Trophoblast cell (in vitro differentiated cells and primary cell): ENCODE results near the gene RNF175.

Experiments used
- DNase-seq, 2 donors: peaks; one replicate each; pipeline ENCODE4 v3.0.0-alpha.2; 2016
- H2AFZ ChIP-seq: 2 replicates; pipeline ENCODE4 v1.6.1; 2013; ENCODE audit warnings: low read length, moderate library complexity, mild to moderate bottlenecking; ENCODE audit not compliant: insufficient read depth, poor library complexity
- H2AK5ac ChIP-seq: 2 replicates; pipeline ENCODE4 v1.6.1; 2013; ENCODE audit warnings: mild to moderate bottlenecking, low read length
- H2BK120ac ChIP-seq: 2 replicates; pipeline ENCODE4 v1.6.1; 2013; ENCODE audit warnings: low read length, mild to moderate bottlenecking, moderate library complexity; ENCODE audit not compliant: insufficient read depth, poor library complexity
- H2BK12ac ChIP-seq: 2 replicates; pipeline ENCODE4 v1.6.1; 2013; ENCODE audit warnings: mild to moderate bottlenecking, low read length, moderate library complexity
- H2BK5ac ChIP-seq: 2 replicates; pipeline ENCODE4 v1.6.1; 2013; ENCODE audit warnings: low read length, low read depth, moderate library complexity, mild to moderate bottlenecking; ENCODE audit not compliant: poor library complexity
- H3K14ac ChIP-seq: 2 replicates; pipeline ENCODE4 v1.6.1; 2013; ENCODE audit warnings: mild to moderate bottlenecking, low read length
- H3K18ac ChIP-seq: 2 replicates; pipeline ENCODE4 v1.6.1; 2013; ENCODE audit warnings: mild to moderate bottlenecking, low read length
- H3K23ac ChIP-seq: 2 replicates; pipeline ENCODE4 v1.6.1; 2013; ENCODE audit warnings: low read length
- H3K27ac ChIP-seq: 2 replicates; pipeline ENCODE4 v1.5.1; 2013; ENCODE audit warnings: low read depth, mild to moderate bottlenecking, inconsistent platforms, low read length, moderate library complexity
- H3K27me3 ChIP-seq: 2 replicates; pipeline ENCODE4 v1.6.1; 2013; ENCODE audit warnings: inconsistent platforms, mild to moderate bottlenecking, low read length, moderate library complexity; ENCODE audit not compliant: insufficient read depth
- H3K36me3 ChIP-seq, 2 experiments: 1 replicate in 1 of 2; 2 replicates in 1 of 2; pipeline ENCODE4 v1.6.1; 2013; ENCODE audit warnings: low read length in 2 of 2, mild to moderate bottlenecking in 2 of 2, moderate library complexity in 1 of 2; ENCODE audit not compliant: insufficient read depth in 2 of 2, control insufficient read depth in 1 of 2
- H3K4ac ChIP-seq: 2 replicates; pipeline ENCODE4 v1.6.1; 2013; ENCODE audit warnings: low read depth, mild to moderate bottlenecking, low read length, moderate library complexity
- H3K4me1 ChIP-seq, 2 experiments: 1 replicate in 1 of 2; 2 replicates in 1 of 2; pipeline ENCODE4 v1.6.1; 2013; ENCODE audit warnings: low read length in 2 of 2, mild to moderate bottlenecking in 2 of 2, moderate library complexity in 1 of 2; ENCODE audit not compliant: insufficient read depth in 2 of 2, control insufficient read depth in 1 of 2
- H3K4me2 ChIP-seq: 2 replicates; pipeline ENCODE4 v1.6.1; 2013; ENCODE audit warnings: inconsistent platforms, mild to moderate bottlenecking, low read length, moderate library complexity
- H3K4me3 ChIP-seq: 2 replicates; pipeline ENCODE4 v1.5.1; 2013; ENCODE audit warnings: mild to moderate bottlenecking, low read depth, low read length, inconsistent platforms
- H3K79me1 ChIP-seq: one replicate; pipeline ENCODE4 v1.6.1; 2013; ENCODE audit warnings: low read length
- H3K79me2 ChIP-seq: 2 replicates; pipeline ENCODE4 v1.6.1; 2013; ENCODE audit warnings: low read length, mild to moderate bottlenecking; ENCODE audit not compliant: control insufficient read depth, insufficient read depth, poor library complexity
- H3K9ac ChIP-seq: 2 replicates; pipeline ENCODE4 v1.6.1; 2013; ENCODE audit warnings: mild to moderate bottlenecking, low read length
- H3K9me3 ChIP-seq: 2 replicates; pipeline ENCODE4 v1.6.1; 2013; ENCODE audit warnings: low read depth, mild to moderate bottlenecking, control low read depth, inconsistent platforms, low read length; ENCODE audit not compliant: insufficient read depth
- H4K12ac ChIP-seq: 2 replicates; pipeline ENCODE4 v1.6.1; 2013; ENCODE audit warnings: low read depth, mild to moderate bottlenecking, low read length, moderate library complexity
- H4K8ac ChIP-seq: 2 replicates; pipeline ENCODE4 v1.6.1; 2013; ENCODE audit warnings: low read depth, mild to moderate bottlenecking, low read length, moderate library complexity
- H4K91ac ChIP-seq: one replicate; pipeline ENCODE4 v1.6.1; 2013; ENCODE audit warnings: low read depth, mild to moderate bottlenecking, low read length, moderate library complexity
- WGBS: extraction: QIAGEN DNeasy Blood & Tissue Kit; methylation state at CpG from one replicate; pipeline ENCODE4 v1.1.7; 2013; ENCODE audit warnings: missing lambda C conversion rate; ENCODE audit not compliant: insufficient read length, insufficient coverage; ENCODE audit errors: extremely low coverage; 5-methylcytosine and 5-hydroxymethylcytosine counted together

The RNF175 gene

DNA sequence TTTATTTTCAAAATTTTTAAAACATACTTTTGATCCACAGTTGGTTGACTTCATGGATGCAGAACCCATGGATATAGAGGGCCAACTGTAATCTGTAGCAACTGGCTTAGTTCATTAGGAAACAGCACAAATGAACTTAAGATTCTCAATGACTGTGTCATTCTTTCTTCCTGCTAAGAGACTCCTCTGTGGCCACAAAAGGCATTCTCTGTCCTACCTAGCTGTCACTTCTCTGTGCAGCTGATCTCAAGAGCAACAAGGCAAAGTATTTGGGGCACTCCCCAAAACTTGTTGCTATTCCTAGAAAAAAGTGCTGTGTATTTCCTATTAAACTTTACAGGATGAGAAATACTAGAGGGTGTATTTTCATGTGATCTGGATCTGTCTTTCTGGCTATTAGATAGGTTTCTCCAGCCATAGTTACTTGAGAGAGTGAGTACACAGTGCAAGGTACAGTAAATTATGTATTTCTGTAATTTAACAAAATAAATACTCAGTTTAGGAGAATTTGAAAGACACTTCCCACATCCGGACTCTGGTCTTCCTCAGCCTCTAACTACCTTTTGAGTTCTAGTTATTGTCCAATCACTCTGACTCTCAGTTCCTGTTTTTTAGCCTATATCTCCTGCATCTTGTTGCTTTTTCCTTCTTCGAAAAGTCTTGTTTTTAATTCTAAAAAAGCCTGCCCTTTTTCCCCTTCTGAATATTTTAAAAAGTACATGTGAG is 53.9 kb downstream of the RNF175 start:
- no peak overlapping the region for H2BK12ac ChIP-seq
- no peak overlapping the region for H2BK5ac ChIP-seq
- H3K9me3 ChIP-seq: no peaks in the 10 kb centered on the region
- no CpG with 5 or more reads among the region's 2 CpGs for WGBS
- no peak overlapping the region for H2AK5ac ChIP-seq
- H3K9ac ChIP-seq: no peak overlapping the region
- DNase-seq: no peak
- H3K79me2 ChIP-seq: no peaks in the 10 kb centered on the region
- no peak overlapping the region for H2BK120ac ChIP-seq
- no peak overlapping the region for H4K91ac ChIP-seq
- no peak overlapping the region for H3K18ac ChIP-seq
- H3K4ac ChIP-seq: no peak overlapping the region
- H2AFZ ChIP-seq: no peak overlapping the region
- no peak overlapping the region for H3K23ac ChIP-seq
- H3K27me3 ChIP-seq: no peaks in the 10 kb centered on the region
- no peak overlapping the region for H3K27ac ChIP-seq
- no peak overlapping the region for H4K12ac ChIP-seq
- H3K4me2 ChIP-seq: no peak overlapping the region
- H3K4me3 ChIP-seq: no peak overlapping the region
- H3K4me1 ChIP-seq: no peaks in the 10 kb centered on the region
- no peak overlapping the region for H3K14ac ChIP-seq
- H4K8ac ChIP-seq: no peak overlapping the region
- no peaks in the 10 kb centered on the region for H3K79me1 ChIP-seq
- H3K36me3 ChIP-seq: no peaks in the 10 kb centered on the region

GRCh38 chr4:153704522-153704921 is 55.3 kb downstream of the RNF175 start:
- Histone ChIP-seq H2AK5ac (no peak overlapping the region), H3K23ac (no peak overlapping the region), H3K9me3 (no peaks in the 10 kb centered on the region), H2BK12ac (no peak overlapping the region), H2AFZ (no peak overlapping the region), H3K4me2 (no peak overlapping the region), H3K79me2 (no peaks in the 10 kb centered on the region), H3K14ac (no peak overlapping the region), H3K4ac (no peak overlapping the region), H2BK5ac (no peak overlapping the region), H4K8ac (no peak overlapping the region), H3K9ac (no peak overlapping the region), H3K18ac (no peak overlapping the region), H3K27me3 (no peaks in the 10 kb centered on the region), H3K4me3 (no peak overlapping the region), H4K91ac (no peak overlapping the region), H3K4me1 (no peaks in the 10 kb centered on the region), H3K36me3 (no peaks in the 10 kb centered on the region), H3K27ac (no peak overlapping the region), H2BK120ac (no peak overlapping the region), H3K79me1 (no peaks in the 10 kb centered on the region), H4K12ac (no peak overlapping the region)
- DNase-seq: no peak
- no CpG with 5 or more reads among the region's 7 CpGs for WGBS

GRCh38 chr4:153684971-153685371 is 74.9 kb downstream of the RNF175 start:
- Histone ChIP-seq H2AK5ac (no peak overlapping the region), H3K4me1 (peaks cover 11 to 13% of the 10 kb centered on the region in 2 experiments), H3K23ac (no peak overlapping the region), H2BK120ac (no peak overlapping the region), H3K4me2 (peak overlapping the region; percentile 94), H3K79me2 (no peaks in the 10 kb centered on the region), H3K27me3 (peaks cover 21% of the 10 kb centered on the region), H3K9me3 (peaks cover 5% of the 10 kb centered on the region), H2BK12ac (no peak overlapping the region), H4K12ac (no peak overlapping the region), H3K14ac (no peak overlapping the region), H3K9ac (no peak overlapping the region), H4K8ac (no peak overlapping the region), H2AFZ (no peak overlapping the region), H4K91ac (no peak overlapping the region), H3K4me3 (peak overlapping the region; percentile 61), H3K27ac (no peak overlapping the region), H3K36me3 (no peaks in the 10 kb centered on the region), H3K79me1 (no peaks in the 10 kb centered on the region), H2BK5ac (no peak overlapping the region), H3K4ac (no peak overlapping the region), H3K18ac (no peak overlapping the region)
- no CpG with 5 or more reads among the region's 9 CpGs for WGBS
- DNase-seq: no peak

GRCh38 chr4:153684182-153684970 is 75.4 kb downstream of the RNF175 start, which contains the start of gene TLR2:
TLR2 (plus strand) TSS chr4:153684280; CDS start chr4:153702908, 18,628 bp downstream.
- no peak within 1 kb of the TSS for H4K12ac ChIP-seq
- no peaks in the 10 kb centered on the region for H3K36me3 ChIP-seq
- peaks cover 5% of the 10 kb centered on the region for H3K9me3 ChIP-seq
- peaks cover 21% of the 10 kb centered on the region for H3K27me3 ChIP-seq
- H3K79me1 ChIP-seq: no peaks in the 10 kb centered on the region
- no peak within 1 kb of the TSS for H2AK5ac ChIP-seq
- no peak within 1 kb of the TSS for H3K18ac ChIP-seq
- no peak within 1 kb of the TSS for H3K4ac ChIP-seq
- H2BK5ac ChIP-seq: no peak within 1 kb of the TSS
- no peak within 1 kb of the TSS for H3K23ac ChIP-seq
- no peak within 1 kb of the TSS for H3K9ac ChIP-seq
- H3K4me1 ChIP-seq: peaks cover 11 to 13% of the 10 kb centered on the region in 2 experiments
- peak in 1 of 2 donors; percentile 34 for DNase-seq
- no peak within 1 kb of the TSS for H4K8ac ChIP-seq
- WGBS: no CpG with 5 or more reads among the region's 75 CpGs
- H3K14ac ChIP-seq: no peak within 1 kb of the TSS
- peak within 1 kb of the TSS; percentile 94 for H3K4me2 ChIP-seq
- peak within 1 kb of the TSS; percentile 57 for H2AFZ ChIP-seq
- H3K79me2 ChIP-seq: no peaks in the 10 kb centered on the region
- no peak within 1 kb of the TSS for H2BK120ac ChIP-seq
- H3K27ac ChIP-seq: no peak within 1 kb of the TSS
- peak within 1 kb of the TSS; percentile 61 for H3K4me3 ChIP-seq
- no peak within 1 kb of the TSS for H4K91ac ChIP-seq
- H2BK12ac ChIP-seq: no peak within 1 kb of the TSS
